ENCODE measurements around the gene PDGFC.

Gene PDGFC

GRCh38 chr4:156771171-156771837 is 200.3 kb downstream of the PDGFC start:
- Histone ChIP-seq H4K20me1 (ENCODE audit: insufficient read depth, low read length) (no peaks in the 10 kb centered on the region), H3F3A (ENCODE audit: insufficient read depth, low read length) (no peaks in the 10 kb centered on the region), H3K27ac (ENCODE audit: low read depth, low read length, poor library complexity, severe bottlenecking) (no peak overlapping the region), H3K4me1 (ENCODE audit: insufficient read depth, low read length, severe bottlenecking) (no peaks in the 10 kb centered on the region), H3K36me3 (ENCODE audit: insufficient read depth, low read length) (no peaks in the 10 kb centered on the region), H2AFZ (ENCODE audit: low read length) (no peak overlapping the region), H3K4me2 (ENCODE audit: low read length) (no peak overlapping the region), H3K27me3 (ENCODE audit: insufficient read depth, low read length) (no peaks in the 10 kb centered on the region), H3K4me3 (ENCODE audit: low read depth, low read length, poor library complexity, severe bottlenecking) (no peak overlapping the region), H3K9me3 (ENCODE audit: low read length) (no peaks in the 10 kb centered on the region), H3K79me2 (ENCODE audit: insufficient read depth, low read length) (no peaks in the 10 kb centered on the region), H3K9ac (ENCODE audit: low read length) (no peak overlapping the region), H3K9me2 (ENCODE audit: low read depth, low read length) (no peaks in the 10 kb centered on the region)
- TF ChIP-seq CTCF (IDR thresholded peaks at IDR 0.05; ENCODE audit: low read length) = no peak
- TF ChIP-seq EZH2 (IDR thresholded peaks at IDR 0.05; ENCODE audit: borderline replicate concordance, low read length) = no peak

GRCh38 chr4:156770140-156770539 is 201.5 kb downstream of the PDGFC start:
- no peaks in the 10 kb centered on the region for H3K4me1 ChIP-seq (ENCODE audit: insufficient read depth, low read length, severe bottlenecking)
- TF ChIP-seq EZH2 (IDR thresholded peaks at IDR 0.05; ENCODE audit: borderline replicate concordance, low read length) = no peak
- no peak for TF ChIP-seq CTCF (IDR thresholded peaks at IDR 0.05; ENCODE audit: low read length)
- no peak overlapping the region for H2AFZ ChIP-seq (ENCODE audit: low read length)
- H3F3A ChIP-seq (ENCODE audit: insufficient read depth, low read length) = no peaks in the 10 kb centered on the region
- H3K9me3 ChIP-seq (ENCODE audit: low read length) = no peaks in the 10 kb centered on the region
- no peaks in the 10 kb centered on the region for H3K9me2 ChIP-seq (ENCODE audit: low read depth, low read length)
- no peak overlapping the region for H3K4me2 ChIP-seq (ENCODE audit: low read length)
- H3K27ac ChIP-seq (ENCODE audit: low read depth, low read length, poor library complexity, severe bottlenecking) = no peak overlapping the region
- no peak overlapping the region for H3K9ac ChIP-seq (ENCODE audit: low read length)
- H3K79me2 ChIP-seq (ENCODE audit: insufficient read depth, low read length) = no peaks in the 10 kb centered on the region
- no peaks in the 10 kb centered on the region for H4K20me1 ChIP-seq (ENCODE audit: insufficient read depth, low read length)
- H3K36me3 ChIP-seq (ENCODE audit: insufficient read depth, low read length) = no peaks in the 10 kb centered on the region
- H3K4me3 ChIP-seq (ENCODE audit: low read depth, low read length, poor library complexity, severe bottlenecking) = no peak overlapping the region
- H3K27me3 ChIP-seq (ENCODE audit: insufficient read depth, low read length) = no peaks in the 10 kb centered on the region

GRCh38 chr4:156767911-156768415 is 203.6 kb downstream of the PDGFC start:
- H3K79me2 ChIP-seq (ENCODE audit: insufficient read depth, low read length) = no peaks in the 10 kb centered on the region
- no peak overlapping the region for H3K9ac ChIP-seq (ENCODE audit: low read length)
- no peaks in the 10 kb centered on the region for H3K4me1 ChIP-seq (ENCODE audit: insufficient read depth, low read length, severe bottlenecking)
- H3K27me3 ChIP-seq (ENCODE audit: insufficient read depth, low read length) = no peaks in the 10 kb centered on the region
- no peaks in the 10 kb centered on the region for H3K9me2 ChIP-seq (ENCODE audit: low read depth, low read length)
- no peaks in the 10 kb centered on the region for H3K36me3 ChIP-seq (ENCODE audit: insufficient read depth, low read length)
- no peaks in the 10 kb centered on the region for H4K20me1 ChIP-seq (ENCODE audit: insufficient read depth, low read length)
- H3K27ac ChIP-seq (ENCODE audit: low read depth, low read length, poor library complexity, severe bottlenecking) = no peak overlapping the region
- H3K4me2 ChIP-seq (ENCODE audit: low read length) = no peak overlapping the region
- no peak overlapping the region for H2AFZ ChIP-seq (ENCODE audit: low read length)
- H3K4me3 ChIP-seq (ENCODE audit: low read depth, low read length, poor library complexity, severe bottlenecking) = no peak overlapping the region
- H3K9me3 ChIP-seq (ENCODE audit: low read length) = no peaks in the 10 kb centered on the region
- H3F3A ChIP-seq (ENCODE audit: insufficient read depth, low read length) = no peaks in the 10 kb centered on the region
- no peak for TF ChIP-seq CTCF (IDR thresholded peaks at IDR 0.05; ENCODE audit: low read length)
- no peak for TF ChIP-seq EZH2 (IDR thresholded peaks at IDR 0.05; ENCODE audit: borderline replicate concordance, low read length)

Measured in OCI-LY1 (cell line).